HL-60 (cell line): Measurements from ENCODE around the gene LONP2.

ENCODE experiments used
- CTCF ChIP-seq: IDR thresholded peaks from one replicate; pipeline ENCODE4 v1.5.1; 2011; ENCODE audit warnings: low read length, control low read depth, inconsistent platforms; ENCODE audit not compliant: insufficient read depth
- GABPA ChIP-seq: IDR thresholded peaks from 2 replicates; pipeline ENCODE4 v1.6.1; 2012; ENCODE audit warnings: low read depth
- POLR2AphosphoS5 ChIP-seq: IDR thresholded peaks from 2 replicates; pipeline ENCODE4 v1.6.1; 2012; ENCODE audit warnings: low read depth
- TF ChIP-seq, protein P1 (sequence below): IDR thresholded peaks from 2 replicates; pipeline ENCODE4 v1.6.1; 2012; ENCODE audit warnings: low read depth; ENCODE audit not compliant: insufficient replicate concordance

GRCh38 chr16:48244080-48244862, at the start of gene LONP2:
- no peak for TF ChIP-seq CTCF
- TF ChIP-seq GABPA: peak; percentile 76
- TF ChIP-seq, protein P1, sequence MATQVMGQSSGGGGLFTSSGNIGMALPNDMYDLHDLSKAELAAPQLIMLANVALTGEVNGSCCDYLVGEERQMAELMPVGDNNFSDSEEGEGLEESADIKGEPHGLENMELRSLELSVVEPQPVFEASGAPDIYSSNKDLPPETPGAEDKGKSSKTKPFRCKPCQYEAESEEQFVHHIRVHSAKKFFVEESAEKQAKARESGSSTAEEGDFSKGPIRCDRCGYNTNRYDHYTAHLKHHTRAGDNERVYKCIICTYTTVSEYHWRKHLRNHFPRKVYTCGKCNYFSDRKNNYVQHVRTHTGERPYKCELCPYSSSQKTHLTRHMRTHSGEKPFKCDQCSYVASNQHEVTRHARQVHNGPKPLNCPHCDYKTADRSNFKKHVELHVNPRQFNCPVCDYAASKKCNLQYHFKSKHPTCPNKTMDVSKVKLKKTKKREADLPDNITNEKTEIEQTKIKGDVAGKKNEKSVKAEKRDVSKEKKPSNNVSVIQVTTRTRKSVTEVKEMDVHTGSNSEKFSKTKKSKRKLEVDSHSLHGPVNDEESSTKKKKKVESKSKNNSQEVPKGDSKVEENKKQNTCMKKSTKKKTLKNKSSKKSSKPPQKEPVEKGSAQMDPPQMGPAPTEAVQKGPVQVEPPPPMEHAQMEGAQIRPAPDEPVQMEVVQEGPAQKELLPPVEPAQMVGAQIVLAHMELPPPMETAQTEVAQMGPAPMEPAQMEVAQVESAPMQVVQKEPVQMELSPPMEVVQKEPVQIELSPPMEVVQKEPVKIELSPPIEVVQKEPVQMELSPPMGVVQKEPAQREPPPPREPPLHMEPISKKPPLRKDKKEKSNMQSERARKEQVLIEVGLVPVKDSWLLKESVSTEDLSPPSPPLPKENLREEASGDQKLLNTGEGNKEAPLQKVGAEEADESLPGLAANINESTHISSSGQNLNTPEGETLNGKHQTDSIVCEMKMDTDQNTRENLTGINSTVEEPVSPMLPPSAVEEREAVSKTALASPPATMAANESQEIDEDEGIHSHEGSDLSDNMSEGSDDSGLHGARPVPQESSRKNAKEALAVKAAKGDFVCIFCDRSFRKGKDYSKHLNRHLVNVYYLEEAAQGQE: peak; percentile 19
- peak; percentile 84 for TF ChIP-seq POLR2AphosphoS5
